OCI-LY7 (cell line): ENCODE results near the gene MAN1B1. TPM values are rescaled to one million over a fixed set of nuclear protein-coding genes. Genes with fewer than 3 reads are reported as not detected.

Source experiments
- BruUV-seq: library from RNA; stranded (reverse); fragments of 400-500 nt; replicated peaks from 2 replicates; lab custom pipeline; 2021; lab: Mats Ljungman, UMichigan
- CTCF ChIA-PET: fragments of 300-600 bp; sonication (Branson Sonifier 250); formaldehyde crosslinking; loops from one replicate; lab custom pipeline; 2022; ENCODE audit warnings: antibody characterized with exemption; ENCODE audit not compliant: unreplicated experiment; lab: Charles Lee
- POLR2A ChIA-PET: fragments of 300-600 bp; sonication (Branson Sonifier 250); formaldehyde crosslinking; loops from one replicate; lab custom pipeline; 2022; ENCODE audit warnings: antibody characterized with exemption; lab: Charles Lee
- DNase-seq: peaks from one replicate; pipeline ENCODE4 v3.0.0-alpha.2; 2015; ENCODE audit warnings: low spot score
- H2AFZ ChIP-seq: fragments of 200-600 bp; sonication (generic), shearing (Covaris generic); 2 replicates; pipeline ENCODE4 v1.6.1; 2014; ENCODE audit warnings: mild to moderate bottlenecking, antibody characterized with exemption, low read length, moderate library complexity
- H3K27ac ChIP-seq: fragments of 200-600 bp; sonication (generic); 2 replicates; pipeline ENCODE4 v1.5.1; 2014; ENCODE audit warnings: mixed run types, low read depth, mild to moderate bottlenecking, moderate library complexity, low read length, inconsistent platforms; ENCODE audit not compliant: poor library complexity, severe bottlenecking
- H3K36me3 ChIP-seq: fragments of 200-600 bp; sonication (generic); 2 replicates; pipeline ENCODE4 v1.6.1; 2014; ENCODE audit warnings: mild to moderate bottlenecking, antibody characterized with exemption, low read length, moderate library complexity, mixed read lengths; ENCODE audit not compliant: insufficient read depth
- H3K4me1 ChIP-seq: fragments of 200-600 bp; sonication (generic); 2 replicates; pipeline ENCODE4 v1.5.1; 2014; ENCODE audit warnings: mild to moderate bottlenecking, low read length; ENCODE audit not compliant: insufficient read depth, poor library complexity, severe bottlenecking
- H3K4me2 ChIP-seq: fragments of 200-600 bp; sonication (generic); 2 replicates; pipeline ENCODE4 v1.6.1; 2014; ENCODE audit warnings: mild to moderate bottlenecking, low read length
- H3K4me3 ChIP-seq: fragments of 200-600 bp; sonication (generic); 2 replicates; pipeline ENCODE4 v1.5.1; 2014; ENCODE audit warnings: mild to moderate bottlenecking, low read depth, low read length; ENCODE audit not compliant: poor library complexity, severe bottlenecking
- H3K79me2 ChIP-seq: fragments of 200-600 bp; sonication (generic); 2 replicates; pipeline ENCODE4 v1.6.1; 2016; ENCODE audit warnings: low read depth, mild to moderate bottlenecking, low read length, moderate library complexity, mixed read lengths; ENCODE audit not compliant: insufficient read depth
- H3K9me2 ChIP-seq: fragments of 200-600 bp; sonication (generic); 2 replicates; pipeline ENCODE4 v1.6.1; 2016; ENCODE audit warnings: mild to moderate bottlenecking, low read length, mixed read lengths; ENCODE audit not compliant: insufficient read depth
- H3K9me3 ChIP-seq: fragments of 200-600 bp; sonication (generic); 2 replicates; pipeline ENCODE4 v1.6.1; 2014; ENCODE audit warnings: mild to moderate bottlenecking, mixed run types, low read length, mixed read lengths
- H4K20me1 ChIP-seq: fragments of 200-600 bp; sonication (generic); 2 replicates; pipeline ENCODE4 v1.6.1; 2014; ENCODE audit warnings: mild to moderate bottlenecking, antibody characterized with exemption, low read length, moderate library complexity, mixed read lengths; ENCODE audit not compliant: insufficient read depth
- CTCF ChIP-seq: fragments of 200-600 bp; sonication (generic); conservative IDR thresholded peaks from 2 replicates; pipeline ENCODE4 v1.5.1; 2014; ENCODE audit warnings: mild to moderate bottlenecking, antibody characterized with exemption, low read length, moderate library complexity, mixed read lengths
- EZH2phosphoT487 ChIP-seq: fragments of 200-600 bp; sonication (generic); IDR thresholded peaks from 2 replicates; pipeline ENCODE4 v1.6.1; 2018; ENCODE audit warnings: low read depth, borderline replicate concordance, mild to moderate bottlenecking, mixed run types, antibody characterized with exemption, low read length, moderate library complexity, mixed read lengths
- intact Hi-C: fragments of 100-400 bp; cut with micrococcal nuclease; formaldehyde crosslinking; loops from one replicate; pipeline ENCODE4 v1.10.0; 2022; ENCODE audit not compliant: unreplicated experiment
- total RNA-seq, 2 experiments: library from RNA; depleted of rRNA in 1 of 2; stranded (reverse); fragments of >200 nt in 1 of 2; shearing (Covaris generic) in 1 of 2; gene quantifications; 2 replicates each; pipeline ENCODE4 v1.2.3, GENCODE V29; 2014 to 2022

MAN1B1 gene
- total RNA-seq, 2 experiments from 2014 or later = 32.7 to 43.4 TPM

GRCh38 chr9:137103206-137103999 is 16.6 kb downstream of the MAN1B1 start:
- POLR2A ChIA-PET = no interaction called here
- no peaks in the 10 kb centered on the region for H4K20me1 ChIP-seq
- no peak for DNase-seq
- H3K9me3 ChIP-seq = peaks cover 17% of the 10 kb centered on the region
- CTCF ChIA-PET = no interaction called here
- peaks cover 97% of the 10 kb centered on the region for H3K36me3 ChIP-seq
- intact Hi-C loops = no loop called here
- no peak overlapping the region for H3K27ac ChIP-seq
- TF ChIP-seq CTCF (no peak), EZH2phosphoT487 (no peak)
- H3K4me3 ChIP-seq = no peak overlapping the region
- no peaks in the 10 kb centered on the region for H3K4me1 ChIP-seq
- BruUV-seq = no TSS peak
- no peak overlapping the region for H2AFZ ChIP-seq
- no peaks in the 10 kb centered on the region for H3K9me2 ChIP-seq
- no peak overlapping the region for H3K4me2 ChIP-seq
- no peaks in the 10 kb centered on the region for H3K79me2 ChIP-seq

GRCh38 chr9:137105814-137106661 is 19.3 kb downstream of the MAN1B1 start:
- CTCF ChIA-PET = no interaction called here
- POLR2A ChIA-PET = no interaction called here
- Histone ChIP-seq H3K79me2 (no peaks in the 10 kb centered on the region), H3K4me2 (no peak overlapping the region), H3K27ac (no peak overlapping the region), H3K36me3 (peaks cover 98% of the 10 kb centered on the region), H3K9me2 (no peaks in the 10 kb centered on the region), H3K4me1 (no peaks in the 10 kb centered on the region), H4K20me1 (no peaks in the 10 kb centered on the region), H3K4me3 (no peak overlapping the region), H3K9me3 (peaks cover 17% of the 10 kb centered on the region), H2AFZ (no peak overlapping the region)
- no peak for DNase-seq
- no TSS peak for BruUV-seq
- TF ChIP-seq EZH2phosphoT487 = no peak
- TF ChIP-seq CTCF = no peak
- intact Hi-C loops = no loop called here
